NCI-H82 treated with DMSO at 0.1 percent for 48 hours (cell line): ENCODE data around the gene WIPF3.

Source experiments
- DNase-seq: peaks from one replicate; lab custom pipeline; 2025; ENCODE audit not compliant: unreplicated experiment; lab: John Stamatoyannopoulos, UW

WIPF3 gene

GRCh38 chr7:29806208-29806994, at the start of gene WIPF3:
Gene WIPF3, plus strand, starts transcription at chr7:29806508. Its CDS starts 28,217 bp downstream, at chr7:29834725.
- DNase-seq, result no peak

- no peak for DNase-seq
Observed at GRCh38 chr7:29763266-29763665, 43.0 kb upstream of the WIPF3 start.

- DNase-seq, result no peak
Observed at GRCh38 chr7:29764227-29764626, 42.1 kb upstream of the WIPF3 start.

GRCh38 chr7:29765490-29765889, 40.8 kb upstream of the WIPF3 start:
- no peak for DNase-seq

GRCh38 chr7:29770371-29770770, 35.9 kb upstream of the WIPF3 start:
- DNase-seq, result no peak

- no peak for DNase-seq
Observed at GRCh38 chr7:29771081-29771816, 35.1 kb upstream of the WIPF3 start.

- peak; percentile 6 for DNase-seq
Observed at GRCh38 chr7:29779017-29779416, 27.3 kb upstream of the WIPF3 start.

- no peak for DNase-seq
Observed at GRCh38 chr7:29780346-29780745, 26.0 kb upstream of the WIPF3 start.

GRCh38 chr7:29783671-29784070, 22.6 kb upstream of the WIPF3 start:
- DNase-seq, result peak; percentile 23

- no peak for DNase-seq
Observed at GRCh38 chr7:29793507-29793906, 12.8 kb upstream of the WIPF3 start.

GRCh38 chr7:29794959-29795629, 11.2 kb upstream of the WIPF3 start:
- DNase-seq, result peak; percentile 89

GRCh38 chr7:29795696-29796580, 10.4 kb upstream of the WIPF3 start:
- DNase-seq, result no peak

GRCh38 chr7:29797112-29797944, 9.0 kb upstream of the WIPF3 start:
- no peak for DNase-seq

GRCh38 chr7:29798422-29798821, 7.9 kb upstream of the WIPF3 start:
- no peak for DNase-seq

- no peak for DNase-seq
Observed at GRCh38 chr7:29801929-29802328, 4.4 kb upstream of the WIPF3 start.

GRCh38 chr7:29805031-29805430, 1.3 kb upstream of the WIPF3 start:
- DNase-seq, result no peak

GRCh38 chr7:29805886-29806207, 461 bp upstream of the WIPF3 start:
- no peak for DNase-seq

GRCh38 chr7:29806995-29807841, 910 bp downstream of the WIPF3 start:
- no peak for DNase-seq
